Measurements from ENCODE around the gene CALCR.
"Not testable (repeated sequence)": the region's sequence is repeated elsewhere in the genome, so short reads cannot be mapped to it uniquely, and the experiment has no call there.

DNA sequence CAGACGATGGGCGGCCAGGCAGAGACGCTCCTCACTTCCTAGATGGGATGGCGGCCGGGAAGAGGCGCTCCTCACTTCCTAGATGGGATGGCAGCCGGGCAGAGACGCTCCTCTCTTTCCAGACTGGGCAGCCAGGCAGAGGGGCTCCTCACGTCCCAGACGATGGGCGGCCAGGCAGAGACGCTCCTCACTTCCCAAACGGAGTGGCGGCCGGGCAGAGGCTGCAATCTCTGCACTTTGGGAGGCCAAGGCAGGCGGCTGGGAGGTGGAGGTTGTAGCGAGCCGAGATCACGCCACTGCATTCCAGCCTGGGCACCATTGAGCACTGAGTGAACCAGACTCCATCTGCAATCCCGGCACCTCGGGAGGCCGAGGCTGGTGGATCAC lies 11.9 kb upstream of the CALCR start:
- TF ChIP-seq, protein P1, sequence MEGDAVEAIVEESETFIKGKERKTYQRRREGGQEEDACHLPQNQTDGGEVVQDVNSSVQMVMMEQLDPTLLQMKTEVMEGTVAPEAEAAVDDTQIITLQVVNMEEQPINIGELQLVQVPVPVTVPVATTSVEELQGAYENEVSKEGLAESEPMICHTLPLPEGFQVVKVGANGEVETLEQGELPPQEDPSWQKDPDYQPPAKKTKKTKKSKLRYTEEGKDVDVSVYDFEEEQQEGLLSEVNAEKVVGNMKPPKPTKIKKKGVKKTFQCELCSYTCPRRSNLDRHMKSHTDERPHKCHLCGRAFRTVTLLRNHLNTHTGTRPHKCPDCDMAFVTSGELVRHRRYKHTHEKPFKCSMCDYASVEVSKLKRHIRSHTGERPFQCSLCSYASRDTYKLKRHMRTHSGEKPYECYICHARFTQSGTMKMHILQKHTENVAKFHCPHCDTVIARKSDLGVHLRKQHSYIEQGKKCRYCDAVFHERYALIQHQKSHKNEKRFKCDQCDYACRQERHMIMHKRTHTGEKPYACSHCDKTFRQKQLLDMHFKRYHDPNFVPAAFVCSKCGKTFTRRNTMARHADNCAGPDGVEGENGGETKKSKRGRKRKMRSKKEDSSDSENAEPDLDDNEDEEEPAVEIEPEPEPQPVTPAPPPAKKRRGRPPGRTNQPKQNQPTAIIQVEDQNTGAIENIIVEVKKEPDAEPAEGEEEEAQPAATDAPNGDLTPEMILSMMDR (IDR thresholded peaks at IDR 0.05; ENCODE audit: insufficient read depth, low read length): not testable (repeated sequence)
- TF ChIP-seq POLR2AphosphoS5 (IDR thresholded peaks at IDR 0.05; ENCODE audit: low read depth): not testable (repeated sequence)

Measured in HL-60 (cell line).